ENCODE data around the gene MEAF6.

GRCh38 chr1:37448691-37449417 is 65.7 kb downstream of the MEAF6 start:
- TF ChIP-seq CTCF (IDR thresholded peaks at IDR 0.05) (no peak), POLR2AphosphoS5 (IDR thresholded peaks at IDR 0.05) (no peak), POLR2A (IDR thresholded peaks at IDR 0.05) (no peak)

Data from suprapubic skin (tissue), 4 donors.